Progenitor cell of endocrine pancreas (in vitro differentiated cells): ENCODE measurements around the gene ARHGAP26. TPM values are rescaled to one million over a fixed set of nuclear protein-coding genes. Genes with fewer than 3 reads are reported as not detected.

Experiments
- DNase-seq: peaks from one replicate; pipeline ENCODE4 v3.0.0; 2021; ENCODE audit warnings: low spot score; ENCODE audit not compliant: unreplicated experiment
- H3K27ac Mint-ChIP-seq: 2 replicates; pipeline ENCODE4 v1.8.0; 2021; ENCODE audit warnings: mild to moderate bottlenecking, moderate library complexity, mixed read lengths
- H3K27me3 Mint-ChIP-seq: 2 replicates; pipeline ENCODE4 v1.8.0; 2021; ENCODE audit warnings: mixed read lengths
- H3K36me3 Mint-ChIP-seq: 2 replicates; pipeline ENCODE4 v1.8.0; 2022; ENCODE audit warnings: mixed read lengths; ENCODE audit not compliant: insufficient read depth
- H3K4me1 Mint-ChIP-seq: 2 replicates; pipeline ENCODE4 v1.8.0; 2021; ENCODE audit warnings: low read depth, mixed read lengths
- H3K4me3 Mint-ChIP-seq: 2 replicates; pipeline ENCODE4 v1.8.0; 2021; ENCODE audit warnings: low read depth, mild to moderate bottlenecking, moderate library complexity, mixed read lengths
- H3K9me3 Mint-ChIP-seq: 2 replicates; pipeline ENCODE4 v1.8.0; 2021; ENCODE audit warnings: low read depth, mixed read lengths
- CTCF ChIP-seq: fragments of 200-600 bp; sonication (generic); IDR thresholded peaks from one replicate; pipeline ENCODE4 v1.5.0; 2021; ENCODE audit warnings: antibody characterized with exemption, mild to moderate bottlenecking; ENCODE audit not compliant: unreplicated experiment
- total RNA-seq: library from RNA; stranded (reverse); gene quantifications from 2 replicates; pipeline ENCODE4 v1.2.1, GENCODE V29; 2021

Gene ARHGAP26
- total RNA-seq, 1 donor from 2014 or later: 21.3 TPM

- H3K4me1 Mint-ChIP-seq: peaks cover 18% of the 10 kb centered on the region
- H3K27ac Mint-ChIP-seq: no peak overlapping the region
- no peaks in the 10 kb centered on the region for H3K9me3 Mint-ChIP-seq
- no peak for TF ChIP-seq CTCF
- no peaks in the 10 kb centered on the region for H3K27me3 Mint-ChIP-seq
- no peaks in the 10 kb centered on the region for H3K36me3 Mint-ChIP-seq
- DNase-seq: no peak
- H3K4me3 Mint-ChIP-seq: no peak overlapping the region
Observed at GRCh38 chr5:142820447-142820846, 50.3 kb downstream of the ARHGAP26 start.

- Mint-ChIP-seq H3K9me3 (no peaks in the 10 kb centered on the region), H3K27ac (no peak overlapping the region), H3K36me3 (no peaks in the 10 kb centered on the region), H3K27me3 (no peaks in the 10 kb centered on the region), H3K4me1 (peaks cover 18% of the 10 kb centered on the region), H3K4me3 (no peak overlapping the region)
- DNase-seq: no peak
- TF ChIP-seq CTCF: no peak
Observed at GRCh38 chr5:142821034-142821732, 51.0 kb downstream of the ARHGAP26 start.

- no peak overlapping the region for H3K4me3 Mint-ChIP-seq
- H3K27me3 Mint-ChIP-seq: no peaks in the 10 kb centered on the region
- no peaks in the 10 kb centered on the region for H3K36me3 Mint-ChIP-seq
- no peak for TF ChIP-seq CTCF
- DNase-seq: no peak
- no peak overlapping the region for H3K27ac Mint-ChIP-seq
- no peaks in the 10 kb centered on the region for H3K9me3 Mint-ChIP-seq
- peaks cover 18% of the 10 kb centered on the region for H3K4me1 Mint-ChIP-seq
Observed at GRCh38 chr5:142821733-142822487, 51.7 kb downstream of the ARHGAP26 start.

GRCh38 chr5:142823126-142823525 lies 52.9 kb downstream of the ARHGAP26 start:
- H3K9me3 Mint-ChIP-seq: no peaks in the 10 kb centered on the region
- H3K4me3 Mint-ChIP-seq: no peak overlapping the region
- H3K27me3 Mint-ChIP-seq: no peaks in the 10 kb centered on the region
- no peak overlapping the region for H3K27ac Mint-ChIP-seq
- H3K36me3 Mint-ChIP-seq: no peaks in the 10 kb centered on the region
- no peak for DNase-seq
- TF ChIP-seq CTCF: no peak
- H3K4me1 Mint-ChIP-seq: peaks cover 22% of the 10 kb centered on the region

GRCh38 chr5:142823806-142824205 lies 53.6 kb downstream of the ARHGAP26 start:
- no peak overlapping the region for H3K27ac Mint-ChIP-seq
- H3K4me1 Mint-ChIP-seq: peaks cover 22% of the 10 kb centered on the region
- H3K4me3 Mint-ChIP-seq: no peak overlapping the region
- no peaks in the 10 kb centered on the region for H3K9me3 Mint-ChIP-seq
- no peak for DNase-seq
- H3K27me3 Mint-ChIP-seq: no peaks in the 10 kb centered on the region
- H3K36me3 Mint-ChIP-seq: no peaks in the 10 kb centered on the region
- TF ChIP-seq CTCF: no peak
